ENCODE results near the gene RFX1. TPM values are rescaled to one million over a fixed set of nuclear protein-coding genes. Genes with fewer than 3 reads are reported as not detected.

Gene RFX1
- total and polyA plus RNA-seq, 9 of the 15 experiments (the other 6 are each of a cell fraction or from before 2014, with no cell fraction given), result 0.14 to 19.3 (median 1.2) TPM

DNA sequence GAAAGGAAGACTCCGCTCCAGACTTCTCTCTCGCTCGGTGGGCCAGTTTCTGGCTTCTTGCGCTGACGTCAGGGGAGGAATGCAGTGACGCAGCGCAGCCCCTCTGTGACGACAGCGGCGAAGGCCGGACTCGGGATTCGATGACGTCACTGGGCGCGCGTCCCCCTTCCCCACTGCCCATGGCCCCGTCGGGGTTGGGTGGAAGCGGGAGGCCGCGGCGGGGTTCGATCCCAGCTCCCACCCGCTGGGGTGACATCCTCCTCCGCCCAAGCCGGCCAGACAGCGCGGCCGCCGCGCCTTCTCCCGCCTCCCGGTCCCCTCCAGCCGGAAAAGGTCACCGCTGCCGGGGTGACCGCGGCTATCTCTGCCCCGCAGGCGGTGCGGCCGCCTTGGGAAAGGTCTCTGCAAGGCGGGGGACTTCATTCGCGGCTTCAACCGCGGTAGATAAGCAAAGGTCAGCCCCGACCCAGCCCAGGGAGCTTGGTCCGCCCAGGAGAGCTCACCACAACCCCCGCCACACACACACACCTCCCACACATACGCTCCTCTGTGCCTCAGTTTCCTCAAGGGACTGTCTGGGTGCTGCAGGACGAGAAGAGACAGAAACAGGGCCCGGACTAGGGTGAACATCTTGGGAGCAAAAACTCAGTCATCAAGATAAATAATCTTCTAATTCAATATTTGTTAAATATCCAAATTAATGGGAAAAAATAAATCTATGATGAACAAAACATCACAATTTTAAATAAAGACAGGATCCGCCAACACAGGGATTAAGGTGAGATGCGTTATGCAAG, 844 bp upstream of the RFX1 start (continued):
- TF ChIP-seq ZFPM2 (CRISPR knock-in tag; IDR thresholded peaks at IDR 0.05), result no peak
- peak; percentile 89 for TF ChIP-seq FOXM1 (IDR thresholded peaks at IDR 0.05; ENCODE audit: low read depth)
- TF ChIP-seq FOXM1 (CRISPR knock-in tag; IDR thresholded peaks at IDR 0.05; ENCODE audit: low read depth), result no peak
- TF ChIP-seq, protein P1, sequence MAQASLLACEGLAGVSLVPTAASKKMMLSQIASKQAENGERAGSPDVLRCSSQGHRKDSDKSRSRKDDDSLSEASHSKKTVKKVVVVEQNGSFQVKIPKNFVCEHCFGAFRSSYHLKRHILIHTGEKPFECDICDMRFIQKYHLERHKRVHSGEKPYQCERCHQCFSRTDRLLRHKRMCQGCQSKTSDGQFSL (CRISPR knock-in tag; IDR thresholded peaks at IDR 0.05), result peak; percentile 75
- TF ChIP-seq, protein P1 (tag; IDR thresholded peaks at IDR 0.05), result no peak
- TF ChIP-seq KAT8 (IDR thresholded peaks at IDR 0.05; ENCODE audit: low read depth), result no peak
- TF ChIP-seq SNRNP70 (optimal IDR thresholded peaks at IDR 0.05; ENCODE audit: low read depth, low read length), result no peak
- no peak for TF ChIP-seq ZNF140 (CRISPR knock-in tag; IDR thresholded peaks at IDR 0.05)
- 0 out of 2 replicates have a peak, but pooled peaks have one; percentile 66 for TF ChIP-seq ZNF165 (CRISPR knock-in tag; IDR thresholded peaks at IDR 0.05; ENCODE audit: borderline replicate concordance)
- TF ChIP-seq, protein P2, sequence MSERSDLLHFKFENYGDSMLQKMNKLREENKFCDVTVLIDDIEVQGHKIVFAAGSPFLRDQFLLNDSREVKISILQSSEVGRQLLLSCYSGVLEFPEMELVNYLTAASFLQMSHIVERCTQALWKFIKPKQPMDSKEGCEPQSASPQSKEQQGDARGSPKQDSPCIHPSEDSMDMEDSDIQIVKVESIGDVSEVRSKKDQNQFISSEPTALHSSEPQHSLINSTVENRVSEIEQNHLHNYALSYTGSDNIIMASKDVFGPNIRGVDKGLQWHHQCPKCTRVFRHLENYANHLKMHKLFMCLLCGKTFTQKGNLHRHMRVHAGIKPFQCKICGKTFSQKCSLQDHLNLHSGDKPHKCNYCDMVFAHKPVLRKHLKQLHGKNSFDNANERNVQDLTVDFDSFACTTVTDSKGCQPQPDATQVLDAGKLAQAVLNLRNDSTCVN (CRISPR knock-in tag; IDR thresholded peaks at IDR 0.05), result no peak; the same call in 1 of the 2 replicates
- no peak for TF ChIP-seq PYGO2 (tag; IDR thresholded peaks at IDR 0.05)
- TF ChIP-seq, protein P3, sequence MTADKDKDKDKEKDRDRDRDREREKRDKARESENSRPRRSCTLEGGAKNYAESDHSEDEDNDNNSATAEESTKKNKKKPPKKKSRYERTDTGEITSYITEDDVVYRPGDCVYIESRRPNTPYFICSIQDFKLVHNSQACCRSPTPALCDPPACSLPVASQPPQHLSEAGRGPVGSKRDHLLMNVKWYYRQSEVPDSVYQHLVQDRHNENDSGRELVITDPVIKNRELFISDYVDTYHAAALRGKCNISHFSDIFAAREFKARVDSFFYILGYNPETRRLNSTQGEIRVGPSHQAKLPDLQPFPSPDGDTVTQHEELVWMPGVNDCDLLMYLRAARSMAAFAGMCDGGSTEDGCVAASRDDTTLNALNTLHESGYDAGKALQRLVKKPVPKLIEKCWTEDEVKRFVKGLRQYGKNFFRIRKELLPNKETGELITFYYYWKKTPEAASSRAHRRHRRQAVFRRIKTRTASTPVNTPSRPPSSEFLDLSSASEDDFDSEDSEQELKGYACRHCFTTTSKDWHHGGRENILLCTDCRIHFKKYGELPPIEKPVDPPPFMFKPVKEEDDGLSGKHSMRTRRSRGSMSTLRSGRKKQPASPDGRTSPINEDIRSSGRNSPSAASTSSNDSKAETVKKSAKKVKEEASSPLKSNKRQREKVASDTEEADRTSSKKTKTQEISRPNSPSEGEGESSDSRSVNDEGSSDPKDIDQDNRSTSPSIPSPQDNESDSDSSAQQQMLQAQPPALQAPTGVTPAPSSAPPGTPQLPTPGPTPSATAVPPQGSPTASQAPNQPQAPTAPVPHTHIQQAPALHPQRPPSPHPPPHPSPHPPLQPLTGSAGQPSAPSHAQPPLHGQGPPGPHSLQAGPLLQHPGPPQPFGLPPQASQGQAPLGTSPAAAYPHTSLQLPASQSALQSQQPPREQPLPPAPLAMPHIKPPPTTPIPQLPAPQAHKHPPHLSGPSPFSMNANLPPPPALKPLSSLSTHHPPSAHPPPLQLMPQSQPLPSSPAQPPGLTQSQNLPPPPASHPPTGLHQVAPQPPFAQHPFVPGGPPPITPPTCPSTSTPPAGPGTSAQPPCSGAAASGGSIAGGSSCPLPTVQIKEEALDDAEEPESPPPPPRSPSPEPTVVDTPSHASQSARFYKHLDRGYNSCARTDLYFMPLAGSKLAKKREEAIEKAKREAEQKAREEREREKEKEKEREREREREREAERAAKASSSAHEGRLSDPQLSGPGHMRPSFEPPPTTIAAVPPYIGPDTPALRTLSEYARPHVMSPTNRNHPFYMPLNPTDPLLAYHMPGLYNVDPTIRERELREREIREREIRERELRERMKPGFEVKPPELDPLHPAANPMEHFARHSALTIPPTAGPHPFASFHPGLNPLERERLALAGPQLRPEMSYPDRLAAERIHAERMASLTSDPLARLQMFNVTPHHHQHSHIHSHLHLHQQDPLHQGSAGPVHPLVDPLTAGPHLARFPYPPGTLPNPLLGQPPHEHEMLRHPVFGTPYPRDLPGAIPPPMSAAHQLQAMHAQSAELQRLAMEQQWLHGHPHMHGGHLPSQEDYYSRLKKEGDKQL (CRISPR knock-in tag; IDR thresholded peaks at IDR 0.05; ENCODE audit: borderline replicate concordance), result peak; percentile 86; the same call in 1 of the 2 replicates
- TF ChIP-seq, protein P4, sequence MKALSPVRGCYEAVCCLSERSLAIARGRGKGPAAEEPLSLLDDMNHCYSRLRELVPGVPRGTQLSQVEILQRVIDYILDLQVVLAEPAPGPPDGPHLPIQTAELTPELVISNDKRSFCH (CRISPR knock-in tag; IDR thresholded peaks at IDR 0.05), result no peak
- TF ChIP-seq, protein P4 (tag; IDR thresholded peaks at IDR 0.05), result peak; percentile 100
- TF ChIP-seq MTA3 (IDR thresholded peaks at IDR 0.05; ENCODE audit: borderline replicate concordance), result peak; percentile 99
- no peak for TF ChIP-seq MECOM (CRISPR knock-in tag; IDR thresholded peaks at IDR 0.05)
- peak; percentile 92 for TF ChIP-seq ZBED1 (IDR thresholded peaks at IDR 0.05)
- TF ChIP-seq CEBPB (tag; IDR thresholded peaks at IDR 0.05), result 0 out of 2 replicates have a peak, but pooled peaks have one; percentile 49
- TF ChIP-seq NR4A1 (CRISPR knock-in tag; IDR thresholded peaks at IDR 0.05), result peak; percentile 89; the same call in 1 of the 2 replicates
- TF ChIP-seq NR4A1 (tag; IDR thresholded peaks at IDR 0.05), result peak; percentile 90
